ENCODE results near the gene DCAF4L1.

The DCAF4L1 gene

GRCh38 chr4:41991916-41992767 lies 10.6 kb downstream of the DCAF4L1 start:
- no peak for DNase-seq

GRCh38 chr4:41992967-41993857 lies 11.7 kb downstream of the DCAF4L1 start:
- no peak for DNase-seq

- no peak for DNase-seq
Observed at GRCh38 chr4:41994461-41994985, 13.0 kb downstream of the DCAF4L1 start.

- DNase-seq: no peak
Observed at GRCh38 chr4:41998019-41998418, 16.5 kb downstream of the DCAF4L1 start.

- no peak for DNase-seq
Observed at GRCh38 chr4:41999321-41999720, 17.8 kb downstream of the DCAF4L1 start.

- no peak for DNase-seq
Observed at GRCh38 chr4:42008011-42008786, 26.6 kb downstream of the DCAF4L1 start.

GRCh38 chr4:42015438-42015837 lies 33.9 kb downstream of the DCAF4L1 start:
- no peak for DNase-seq

- no peak for DNase-seq
Observed at GRCh38 chr4:42018451-42018850, 36.9 kb downstream of the DCAF4L1 start.
